NCI-H510A (cell line): Measurements from ENCODE around the gene PLEKHA6.
"Not testable (repeated sequence)": the region's sequence is repeated elsewhere in the genome, so short reads cannot be mapped to it uniquely, and the experiment has no call there.

Experiments used
- DNase-seq: peaks from one replicate; lab custom pipeline; 2025; lab: John Stamatoyannopoulos, UW

Gene PLEKHA6

DNA sequence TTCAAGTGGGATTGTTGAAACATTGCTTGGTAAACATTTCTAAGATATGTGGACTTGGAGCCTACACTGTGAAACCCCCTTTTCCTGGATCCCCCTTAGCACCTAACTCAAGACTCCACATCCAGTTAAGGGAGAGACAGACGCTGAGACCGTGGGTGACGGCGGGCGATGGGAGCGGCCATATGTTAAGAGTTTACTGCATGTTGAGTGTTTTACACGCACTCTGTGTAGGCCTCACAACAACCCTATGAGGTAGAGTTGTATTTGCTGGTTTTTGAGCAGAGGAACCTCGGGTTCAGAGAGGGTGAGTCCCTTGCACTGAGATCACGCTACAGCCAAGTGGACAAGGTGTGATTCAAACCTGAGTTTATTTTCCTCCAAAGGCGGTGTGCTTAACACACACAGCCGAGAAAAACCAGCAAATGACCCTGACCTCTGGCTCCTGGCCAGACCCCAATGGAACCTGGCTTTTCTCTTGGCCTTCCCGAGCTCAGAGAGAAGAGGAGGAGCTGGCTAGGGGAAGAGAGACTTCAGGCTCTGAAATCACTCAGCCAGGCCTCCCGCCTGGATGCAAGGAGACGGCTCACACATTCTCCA is 99.0 kb downstream of the PLEKHA6 start:
- DNase-seq, result no peak

DNA sequence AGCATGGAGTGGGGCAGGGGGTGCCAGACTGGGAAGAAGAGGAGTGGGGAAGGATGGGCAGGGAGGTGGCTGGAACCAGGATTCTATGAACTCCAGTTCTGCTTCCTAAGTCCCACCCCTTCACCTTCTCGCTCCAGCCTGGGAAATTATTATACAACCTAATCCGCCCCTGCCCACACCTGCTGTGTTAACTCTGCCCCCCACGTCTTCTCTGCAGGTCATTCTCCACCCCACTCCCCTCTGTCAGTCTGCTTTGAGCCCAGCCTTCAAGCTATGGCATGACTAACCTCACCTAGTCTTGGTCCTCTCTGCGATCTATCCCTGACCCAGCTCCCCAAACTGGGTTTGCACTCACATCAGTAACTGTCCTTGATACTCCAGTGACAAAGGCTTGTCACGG is 99.9 kb downstream of the PLEKHA6 start:
- DNase-seq, result no peak

DNA sequence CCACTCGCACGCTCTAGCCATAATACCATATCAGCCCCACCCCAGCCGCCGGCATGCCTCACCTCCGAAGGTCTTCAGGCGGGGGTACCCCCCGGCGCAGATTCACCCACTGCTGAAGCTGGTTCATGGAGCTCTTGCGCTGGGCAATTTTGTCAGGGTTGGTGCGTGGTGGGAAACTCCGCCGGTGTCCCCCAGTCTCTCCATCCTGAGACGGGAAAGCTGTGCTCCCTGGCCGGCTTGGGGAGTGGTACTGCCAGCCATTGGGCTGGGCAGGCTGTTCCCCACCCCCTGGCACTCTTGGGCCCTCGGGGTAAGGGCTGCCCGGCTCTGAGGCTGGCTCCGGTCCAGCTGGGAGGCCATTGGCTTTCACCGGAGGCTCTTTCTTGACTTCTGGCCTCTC is 100.5 kb downstream of the PLEKHA6 start:
- DNase-seq, result no peak

- DNase-seq, result no peak
Observed at GRCh38 chr1:204258213-204259115, 101.3 kb downstream of the PLEKHA6 start.

GRCh38 chr1:204257446-204257845 is 102.3 kb downstream of the PLEKHA6 start:
- no peak for DNase-seq

DNA sequence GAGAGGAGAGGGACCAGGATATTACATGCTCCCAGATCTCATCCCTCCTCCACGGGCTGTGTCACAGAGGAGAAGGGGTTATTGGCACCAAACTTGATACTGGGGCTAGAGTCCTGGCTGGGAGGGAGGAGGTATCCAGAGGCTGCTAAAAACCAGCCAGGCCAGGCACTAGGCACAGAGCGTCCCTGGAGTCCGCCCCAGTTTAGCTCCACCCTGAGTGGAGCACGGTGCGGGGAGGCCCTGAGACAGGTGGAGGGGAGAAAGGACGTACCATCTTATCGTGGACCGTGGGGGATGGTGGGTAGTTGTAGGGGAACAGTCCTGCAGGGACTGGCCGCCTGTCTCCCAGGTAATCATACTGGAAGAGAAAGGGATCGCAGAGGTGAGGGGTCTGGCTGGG is 103.2 kb downstream of the PLEKHA6 start:
- no peak for DNase-seq

DNA sequence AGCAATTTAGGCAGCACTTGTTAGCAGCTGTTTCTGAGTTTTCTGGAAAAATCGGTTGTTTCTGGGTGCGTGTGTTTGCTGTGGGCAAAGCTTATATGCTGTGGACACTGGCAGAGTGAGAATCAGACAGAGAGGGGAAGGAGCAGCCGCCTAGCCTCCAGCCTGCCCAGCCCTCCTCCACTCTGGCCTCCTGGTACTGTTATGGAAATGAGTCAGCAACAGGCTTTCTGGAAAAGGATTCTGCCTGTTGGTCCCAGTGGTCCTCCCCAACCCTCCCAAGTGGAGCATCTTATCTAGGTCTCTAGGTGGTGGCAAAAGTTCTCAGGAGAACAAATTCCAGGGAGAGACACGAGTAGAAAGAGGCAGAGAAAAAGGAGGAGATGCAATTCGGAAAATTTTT is 103.8 kb downstream of the PLEKHA6 start:
- no peak for DNase-seq

DNA sequence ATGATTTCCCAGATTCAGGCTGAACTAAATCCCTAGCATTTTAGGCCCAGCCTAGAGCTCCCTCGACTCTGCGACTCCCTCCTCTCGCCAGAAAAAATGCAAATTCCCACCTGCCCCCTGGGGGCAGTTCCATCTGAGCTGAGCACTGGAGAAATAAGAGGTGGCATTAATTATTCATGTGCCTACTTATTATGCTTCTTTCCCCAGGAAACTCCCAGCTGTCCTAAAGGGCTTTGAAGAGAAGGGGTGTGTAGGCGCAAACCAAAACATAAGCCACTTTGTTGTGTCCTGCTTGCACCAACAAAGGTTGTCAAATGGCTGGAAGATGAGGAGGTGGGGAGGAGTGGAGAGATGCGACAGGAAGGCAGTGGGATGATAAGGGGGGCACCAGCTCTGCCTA is 104.5 kb downstream of the PLEKHA6 start:
- DNase-seq, result no peak

DNA sequence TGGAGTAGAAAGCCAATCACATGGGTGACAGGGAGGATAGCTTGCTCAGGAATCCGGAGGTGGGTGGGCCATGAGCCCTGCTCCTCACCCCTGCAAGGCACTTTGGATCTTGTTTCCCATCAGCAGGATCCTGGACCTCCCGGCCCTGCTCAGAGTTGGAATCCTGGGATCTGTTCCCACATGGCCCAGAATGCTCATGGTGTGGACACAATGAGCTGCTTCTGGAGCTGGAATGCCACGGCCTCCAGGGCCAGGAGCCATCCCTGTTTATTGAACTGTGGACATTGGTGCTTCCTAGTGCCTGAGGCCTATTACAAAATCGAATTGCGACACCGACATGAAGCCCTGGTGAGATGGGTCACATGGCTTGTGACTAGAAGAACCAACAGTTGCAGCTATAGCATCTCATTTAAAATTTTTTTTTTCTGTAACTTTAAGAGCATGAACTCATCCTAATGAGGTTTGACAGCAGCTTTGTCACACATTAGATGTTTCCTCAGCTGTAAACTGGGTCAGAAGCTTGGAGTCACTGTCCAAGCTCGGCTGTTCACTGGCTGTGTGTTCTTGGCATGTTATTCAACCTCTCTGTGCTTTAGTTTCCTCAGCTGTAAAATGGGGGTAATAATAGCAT is 105.6 kb downstream of the PLEKHA6 start:
- DNase-seq, result no peak

DNA sequence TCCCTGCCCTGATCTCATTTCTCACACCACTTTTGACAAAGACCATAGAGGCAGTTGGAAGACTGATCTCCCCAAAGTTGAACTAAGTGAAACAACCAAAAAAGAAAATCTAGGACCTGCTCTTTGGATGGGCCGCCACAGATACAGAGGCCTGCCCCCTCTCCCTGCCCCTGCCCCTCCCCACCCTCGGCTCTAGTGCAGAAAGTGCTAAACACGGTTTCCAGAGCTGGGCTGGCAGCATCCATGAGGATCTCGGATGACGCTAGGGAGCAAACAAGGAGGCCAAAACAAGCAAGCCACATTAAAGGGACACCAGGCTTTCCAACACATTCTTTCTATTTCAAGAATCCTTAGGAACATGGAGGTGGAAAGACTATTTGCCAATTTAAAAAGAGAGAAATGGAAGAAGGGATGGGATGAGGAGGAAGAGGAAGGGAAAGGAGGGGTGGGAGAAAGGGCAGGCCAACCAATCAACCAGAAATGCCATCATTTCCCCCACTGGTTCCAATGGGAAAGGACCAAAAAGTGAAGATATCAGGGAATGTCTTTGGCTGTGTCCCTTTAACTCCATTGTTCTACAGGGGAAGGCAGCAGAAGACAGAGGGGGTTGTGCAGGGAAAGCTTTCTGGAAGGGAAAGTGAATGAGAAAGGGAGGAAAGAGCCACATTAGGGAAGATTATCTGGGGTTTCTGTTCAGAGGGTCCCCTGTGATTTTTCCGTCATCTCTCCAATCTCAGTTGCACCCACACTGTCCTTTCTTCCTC is 107.6 kb downstream of the PLEKHA6 start:
- no peak for DNase-seq

DNA sequence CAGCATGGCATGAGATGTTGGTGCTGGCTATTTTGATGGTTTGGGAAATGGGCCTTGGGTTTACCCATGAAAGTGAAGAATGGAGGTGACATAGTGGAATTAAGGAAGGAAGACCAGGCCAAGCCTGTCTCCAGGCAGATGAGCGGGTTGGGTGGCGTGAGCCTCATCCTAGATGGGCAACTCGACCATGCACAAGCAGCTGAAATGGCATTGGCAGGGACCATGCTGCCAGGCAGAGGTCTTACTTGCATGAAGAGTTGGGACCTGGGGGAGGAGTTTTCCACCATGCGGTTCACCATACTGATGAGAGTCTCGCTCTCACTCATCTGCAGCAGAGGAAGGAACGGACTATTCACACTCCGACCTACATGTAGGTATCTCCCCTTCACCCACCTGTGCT is 108.4 kb downstream of the PLEKHA6 start:
- no peak for DNase-seq

DNA sequence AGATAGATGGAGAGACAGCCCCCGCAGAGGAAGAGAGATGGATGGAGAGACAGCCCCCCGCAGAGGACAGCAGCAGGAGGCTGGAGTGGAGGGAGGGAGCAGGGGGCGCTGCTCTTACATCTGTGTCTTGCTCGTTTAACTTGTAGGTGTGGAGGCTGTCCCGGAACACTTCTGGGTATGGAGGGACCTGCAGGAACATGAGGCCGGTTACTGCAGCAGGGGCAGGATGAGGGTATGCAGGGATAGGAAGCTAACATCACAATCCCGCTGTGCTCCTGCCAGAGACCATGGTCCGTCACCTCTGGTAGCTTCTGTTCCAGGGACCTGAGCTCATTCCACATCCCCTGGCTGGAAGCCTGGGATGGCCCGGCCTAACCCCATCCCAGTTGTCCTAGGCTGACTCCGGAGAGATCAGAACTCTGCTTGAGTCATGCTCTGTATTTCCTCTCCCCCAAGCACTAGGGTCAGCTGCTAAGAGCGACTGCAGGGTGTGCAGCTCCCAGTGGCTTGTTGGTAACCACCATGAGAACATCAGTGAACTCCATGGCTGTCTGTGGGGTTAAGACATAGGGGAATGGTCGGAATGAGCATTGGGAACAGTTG is 109.2 kb downstream of the PLEKHA6 start:
- no peak for DNase-seq

DNA sequence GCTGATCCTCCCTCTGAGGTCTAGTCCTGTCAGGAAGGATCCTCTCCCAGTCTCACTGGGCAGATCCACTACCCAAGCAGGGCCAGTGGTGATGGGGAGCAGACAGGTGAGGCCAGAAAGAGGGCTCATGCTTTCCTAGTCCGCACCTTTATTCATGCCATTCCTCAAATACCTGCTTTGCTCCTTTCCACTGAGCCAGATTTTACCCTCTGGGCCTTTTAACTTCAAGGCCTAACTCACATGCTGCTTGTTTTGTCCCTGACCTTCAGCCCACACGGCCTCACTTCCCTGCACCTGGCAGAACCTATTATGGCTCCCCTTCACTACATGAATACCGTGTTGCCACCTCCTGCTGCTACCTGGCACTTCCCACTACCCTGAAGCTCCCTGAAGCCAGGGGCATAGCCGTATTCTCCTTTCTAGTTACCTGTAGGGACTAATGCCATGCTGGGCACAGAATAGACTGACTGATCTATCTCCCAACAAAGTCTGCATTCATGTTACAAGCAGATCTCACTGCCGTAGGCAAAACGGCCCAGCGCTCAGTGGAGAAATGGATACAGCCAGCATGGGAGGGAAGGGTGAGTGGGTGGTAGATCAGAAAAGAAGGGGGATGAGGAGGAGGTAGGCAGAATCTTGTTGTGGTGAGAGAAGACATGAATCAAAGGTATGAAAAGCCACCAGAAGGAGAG is 109.8 kb downstream of the PLEKHA6 start:
- DNase-seq, result no peak

GRCh38 chr1:204248954-204249353 is 110.8 kb downstream of the PLEKHA6 start:
- DNase-seq, result no peak

DNA sequence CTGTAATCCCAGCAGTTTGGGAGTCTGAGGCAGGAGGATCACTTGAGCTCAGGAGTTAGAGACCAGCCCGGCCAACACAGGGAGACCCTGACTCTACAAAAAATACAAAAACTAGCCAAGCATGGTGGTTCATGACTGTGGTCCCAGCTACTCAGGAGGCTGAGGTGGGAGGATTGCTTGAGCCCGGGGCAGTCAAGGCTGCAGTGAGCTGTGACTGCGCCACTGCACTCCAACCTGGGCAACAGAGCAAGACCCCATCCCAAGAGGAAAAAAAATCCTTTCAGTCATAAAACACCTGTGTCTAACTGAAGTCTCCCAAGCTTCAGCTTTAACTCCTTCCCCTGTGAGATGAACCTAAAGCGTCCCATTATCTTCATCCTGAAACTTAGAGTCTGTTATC is 112.9 kb downstream of the PLEKHA6 start:
- no peak for DNase-seq

DNA sequence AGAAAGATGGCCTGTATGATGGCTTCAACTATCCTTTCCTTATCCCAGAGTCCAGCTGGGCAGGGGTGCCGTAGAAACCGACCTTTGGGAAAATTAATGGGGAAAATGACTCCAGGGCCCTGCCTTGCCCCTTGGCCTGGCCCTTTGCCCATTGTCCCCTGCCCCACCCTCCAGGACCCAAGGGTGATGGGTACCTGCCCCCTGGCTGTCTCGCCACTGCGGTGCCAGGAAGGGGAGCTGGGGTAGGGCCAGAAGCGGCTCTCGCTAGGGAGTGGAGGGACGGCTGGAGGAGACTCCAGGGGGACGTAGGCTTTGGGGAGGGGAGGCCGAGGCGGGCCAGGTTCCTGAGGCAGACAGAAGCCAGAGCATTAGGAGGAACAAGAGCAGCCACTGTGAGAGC is 116.8 kb downstream of the PLEKHA6 start:
- DNase-seq, result no peak

DNA sequence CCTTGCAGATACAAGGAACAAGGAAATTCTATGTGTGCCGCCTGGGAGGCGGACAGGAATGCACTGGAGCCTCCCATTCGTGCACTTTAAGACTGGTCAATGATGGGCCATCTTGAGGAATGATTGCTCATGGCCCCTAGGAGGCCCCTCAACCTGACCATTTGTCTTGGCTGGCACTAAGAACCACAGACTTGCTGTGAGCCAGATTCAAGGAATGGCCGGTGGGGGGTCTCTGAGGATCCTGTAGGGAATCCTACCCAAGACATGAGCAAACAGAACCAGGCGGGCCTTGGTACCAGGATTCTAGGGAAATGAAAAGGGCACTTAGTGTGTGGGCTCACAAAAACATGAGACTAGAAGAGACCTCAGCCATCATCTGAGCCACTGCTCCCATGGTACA is 117.8 kb downstream of the PLEKHA6 start:
- no peak for DNase-seq

GRCh38 chr1:204241050-204241449 is 118.7 kb downstream of the PLEKHA6 start:
- no peak for DNase-seq

DNA sequence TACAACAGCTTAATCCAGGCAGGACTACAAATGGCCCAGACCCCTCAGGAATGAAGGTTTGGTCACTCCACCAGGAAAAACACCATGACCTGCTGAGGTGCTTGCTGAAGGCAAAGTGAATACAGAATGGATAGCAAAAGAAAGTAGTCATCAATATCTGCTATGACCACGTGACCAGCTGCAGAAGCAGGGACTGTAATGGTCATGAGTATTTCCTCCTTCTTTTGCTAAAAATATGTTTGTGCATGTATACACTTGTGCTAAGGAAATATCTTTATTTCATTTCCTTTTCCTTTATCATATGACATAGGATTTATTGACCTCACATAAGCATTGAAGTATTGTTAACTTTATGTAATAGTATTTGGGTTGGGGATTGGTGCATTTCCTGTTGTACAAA is 119.5 kb downstream of the PLEKHA6 start:
- no peak for DNase-seq

DNA sequence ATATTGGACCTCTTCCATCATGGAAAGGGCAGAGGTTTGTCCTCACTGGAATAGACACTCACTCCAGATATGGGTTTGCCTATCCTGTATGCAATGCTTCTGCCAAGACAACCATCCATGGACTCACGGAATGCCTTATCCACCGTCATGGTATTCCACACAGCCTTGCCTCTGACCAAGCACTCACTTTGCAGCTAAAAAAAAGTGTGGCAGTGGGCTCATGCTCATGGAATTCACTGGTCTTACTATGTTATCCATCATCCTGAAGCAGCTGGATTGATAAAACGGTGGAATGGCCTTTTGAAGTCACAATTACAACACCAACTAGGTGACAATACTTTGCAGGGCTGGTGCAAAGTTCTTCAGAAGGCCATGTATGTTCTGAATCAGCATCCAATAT is 120.3 kb downstream of the PLEKHA6 start:
- DNase-seq, result not testable (repeated sequence)

- DNase-seq, result not testable (repeated sequence)
Observed at GRCh38 chr1:204238520-204238919, 121.2 kb downstream of the PLEKHA6 start.
